Measurements from ENCODE around the gene RAB43.

RAB43 gene

GRCh38 chr3:129061023-129061887, 60.3 kb downstream of the RAB43 start:
- DNase-seq (ENCODE audit: low spot score): no peak

- no peak for DNase-seq (ENCODE audit: low spot score)
Measured at GRCh38 chr3:129060276-129061022, 61.2 kb downstream of the RAB43 start, which contains the start of gene GP9. TSS of gene GP9 (plus strand) at chr3:129060779. CDS start at chr3:129061740, 961 bp downstream.

GRCh38 chr3:129059311-129059958, 62.2 kb downstream of the RAB43 start:
- no peak for DNase-seq (ENCODE audit: low spot score)

- DNase-seq (ENCODE audit: low spot score): peak; percentile 8
Measured at GRCh38 chr3:129058441-129059200, 63.0 kb downstream of the RAB43 start.

- no peak for DNase-seq (ENCODE audit: low spot score)
Measured at GRCh38 chr3:129057249-129057648, 64.4 kb downstream of the RAB43 start.

GRCh38 chr3:129056451-129057173, 65.0 kb downstream of the RAB43 start:
- no peak for DNase-seq (ENCODE audit: low spot score)

GRCh38 chr3:129054605-129055104, 66.9 kb downstream of the RAB43 start:
- DNase-seq (ENCODE audit: low spot score): no peak

GRCh38 chr3:129052675-129053074, 68.9 kb downstream of the RAB43 start:
- DNase-seq (ENCODE audit: low spot score): no peak

GRCh38 chr3:129051871-129052340, 69.7 kb downstream of the RAB43 start:
- DNase-seq (ENCODE audit: low spot score): peak; percentile 20

- no peak for DNase-seq (ENCODE audit: low spot score)
Measured at GRCh38 chr3:129050556-129051295, 70.9 kb downstream of the RAB43 start.

GRCh38 chr3:129047553-129047839, 74.1 kb downstream of the RAB43 start:
- no peak for DNase-seq (ENCODE audit: low spot score)

GRCh38 chr3:129046732-129047552, 74.7 kb downstream of the RAB43 start:
- DNase-seq (ENCODE audit: low spot score): no peak

- DNase-seq (ENCODE audit: low spot score): no peak
Measured at GRCh38 chr3:129046037-129046731, 75.4 kb downstream of the RAB43 start.

GRCh38 chr3:129045675-129046036, 75.9 kb downstream of the RAB43 start:
- DNase-seq (ENCODE audit: low spot score): peak; percentile 62

- no peak for DNase-seq (ENCODE audit: low spot score)
Measured at GRCh38 chr3:129040579-129041300, 80.9 kb downstream of the RAB43 start.

- DNase-seq (ENCODE audit: low spot score): no peak
Measured at GRCh38 chr3:129040039-129040336, 81.6 kb downstream of the RAB43 start.

- no peak for DNase-seq (ENCODE audit: low spot score)
Measured at GRCh38 chr3:129039271-129040038, 82.1 kb downstream of the RAB43 start.

Measured in AG20443 (cell line).